Right lobe of liver (tissue), 4 donors: ENCODE results near the gene TBX18.

ENCODE experiments used
- POLR2A ChIP-seq: fragments of 450-650 bp; IDR thresholded peaks from one replicate; pipeline ENCODE4 v1.6.1; 2017; ENCODE audit warnings: antibody characterized with exemption, mild to moderate bottlenecking
- TF ChIP-seq, protein P1 (sequence below), 4 donors: fragments of 200-600 bp in 3 of 4; fragments of 450-650 bp in 1 of 4; IDR thresholded peaks; one replicate each; pipeline versions ENCODE4 v1.5.1 to v1.8.0; 2016 to 2022; ENCODE audit warnings: antibody characterized with exemption in 4 of 4, mild to moderate bottlenecking in 2 of 4
- donor health status: DM: no; HTN: no; CAD: no.
- donor health status: DM: no; HTN: no; CAD: no.
- donor health status: DM: no; HTN: yes; CAD: no.

GRCh38 chr6:84728602-84729001, 35.8 kb downstream of the TBX18 start:
- TF ChIP-seq, protein P1, sequence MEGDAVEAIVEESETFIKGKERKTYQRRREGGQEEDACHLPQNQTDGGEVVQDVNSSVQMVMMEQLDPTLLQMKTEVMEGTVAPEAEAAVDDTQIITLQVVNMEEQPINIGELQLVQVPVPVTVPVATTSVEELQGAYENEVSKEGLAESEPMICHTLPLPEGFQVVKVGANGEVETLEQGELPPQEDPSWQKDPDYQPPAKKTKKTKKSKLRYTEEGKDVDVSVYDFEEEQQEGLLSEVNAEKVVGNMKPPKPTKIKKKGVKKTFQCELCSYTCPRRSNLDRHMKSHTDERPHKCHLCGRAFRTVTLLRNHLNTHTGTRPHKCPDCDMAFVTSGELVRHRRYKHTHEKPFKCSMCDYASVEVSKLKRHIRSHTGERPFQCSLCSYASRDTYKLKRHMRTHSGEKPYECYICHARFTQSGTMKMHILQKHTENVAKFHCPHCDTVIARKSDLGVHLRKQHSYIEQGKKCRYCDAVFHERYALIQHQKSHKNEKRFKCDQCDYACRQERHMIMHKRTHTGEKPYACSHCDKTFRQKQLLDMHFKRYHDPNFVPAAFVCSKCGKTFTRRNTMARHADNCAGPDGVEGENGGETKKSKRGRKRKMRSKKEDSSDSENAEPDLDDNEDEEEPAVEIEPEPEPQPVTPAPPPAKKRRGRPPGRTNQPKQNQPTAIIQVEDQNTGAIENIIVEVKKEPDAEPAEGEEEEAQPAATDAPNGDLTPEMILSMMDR (IDR thresholded peaks at IDR 0.05) = peak; percentile 40 to 62 (median 48)
- TF ChIP-seq POLR2A = no peak
